Esophagus squamous epithelium (tissue), 5 donors: ENCODE measurements around the gene KDM4C. TPM values are rescaled to one million over a fixed set of nuclear protein-coding genes. Genes with fewer than 3 reads are reported as not detected.

Experiments used
- DNase-seq: peaks from one replicate; lab custom pipeline; 2025; lab: John Stamatoyannopoulos, UW
- H3K27ac ChIP-seq, 4 donors: fragments of 200-600 bp; sonication (generic); one replicate each; pipeline ENCODE4 v1.5.1; 2016 to 2019; ENCODE audit warnings: mild to moderate bottlenecking in 1 of 4
- H3K27me3 ChIP-seq, 4 donors: fragments of 200-600 bp; sonication (generic); 1 replicate in 3 of 4; 2 replicates in 1 of 4; pipeline versions ENCODE4 v1.5.1 to v1.6.0; 2017 to 2021; ENCODE audit warnings: antibody characterized with exemption in 1 of 4
- H3K36me3 ChIP-seq, 3 donors: fragments of 200-600 bp; sonication (generic); one replicate each; pipeline ENCODE4 v1.5.1; 2016 to 2019
- H3K4me1 ChIP-seq, 3 donors: fragments of 200-600 bp; sonication (generic); one replicate each; pipeline ENCODE4 v1.5.1; 2017 to 2019
- H3K4me3 ChIP-seq, 4 donors: fragments of 200-600 bp; sonication (generic); 1 replicate in 3 of 4; 2 replicates in 1 of 4; pipeline ENCODE4 v1.5.1; 2016 to 2019; ENCODE audit warnings: mild to moderate bottlenecking in 2 of 4, moderate library complexity in 1 of 4
- H3K9me3 ChIP-seq, 3 donors: fragments of 200-600 bp; sonication (generic); one replicate each; pipeline ENCODE4 v1.5.1; 2016 to 2019
- CTCF ChIP-seq, 6 experiments: fragments of 450-650 bp in 4 of 6; fragments of 200-600 bp in 2 of 6; sonication (generic) in 2 of 6; IDR thresholded peaks; one replicate each; pipeline ENCODE4 v1.5.1; 2016 to 2019; ENCODE audit warnings: antibody characterized with exemption in 6 of 6, mild to moderate bottlenecking in 4 of 6, moderate library complexity in 4 of 6
- POLR2A ChIP-seq, 4 donors: fragments of 450-650 bp; IDR thresholded peaks; one replicate each; pipeline ENCODE4 v1.6.1; 2017; ENCODE audit warnings: antibody characterized with exemption in 4 of 4, mild to moderate bottlenecking in 4 of 4, moderate library complexity in 3 of 4
- WGBS, 2 donors: methylation state at CpG; one replicate each; pipeline ENCODE4 v1.1.5; 2018; 5-methylcytosine and 5-hydroxymethylcytosine counted together
- intact Hi-C: fragments of 100-400 bp; cut with DNase I; formaldehyde crosslinking; loops from one replicate; pipeline ENCODE4 v1.15.0; 2022
- total RNA-seq, 4 donors: library from RNA; depleted of rRNA; stranded (reverse); fragments of >200 nt; gene quantifications; one replicate each; pipeline ENCODE4 v1.1.0, GENCODE V29; 2016
- donor health status: DM: yes; HTN: yes; CAD: no.

The KDM4C gene
- total RNA-seq, 4 donors from 2014 or later, result 12.5 to 43.9 (median 22.9) TPM

- Histone ChIP-seq H3K4me3 (no peak overlapping the region), H3K4me1 (peaks cover 0 to 25% (median 5%) of the 10 kb centered on the region in 3 donors), H3K27ac (no peak overlapping the region), H3K27me3 (no peaks in the 10 kb centered on the region), H3K9me3 (no peaks in the 10 kb centered on the region), H3K36me3 (peaks cover 0 to 30% (median 0%) of the 10 kb centered on the region in 3 donors)
- intact Hi-C loops, result no loop called here
- TF ChIP-seq POLR2A (IDR thresholded peaks at IDR 0.05), result no peak
- 32% methylated on average over 6 to 7 of the region's 7 CpGs for WGBS, 2 donors
- no peak for DNase-seq
Observed at GRCh38 chr9:6897898-6898302, 140.1 kb downstream of the KDM4C start.

GRCh38 chr9:6899274-6899673 is 141.5 kb downstream of the KDM4C start:
- DNase-seq, result no peak
- H3K27ac ChIP-seq, result no peak overlapping the region
- 0 to 50% methylated on average over 1 of the region's 1 CpG for WGBS, 2 donors
- H3K4me1 ChIP-seq, result peaks cover 0 to 25% (median 5%) of the 10 kb centered on the region in 3 donors
- no peaks in the 10 kb centered on the region for H3K9me3 ChIP-seq
- TF ChIP-seq POLR2A (IDR thresholded peaks at IDR 0.05) (no peak), CTCF (IDR thresholded peaks at IDR 0.05) (no peak)
- H3K36me3 ChIP-seq, result peaks cover 0 to 24% (median 0%) of the 10 kb centered on the region in 3 donors
- H3K27me3 ChIP-seq, result no peaks in the 10 kb centered on the region
- intact Hi-C loops, result no loop called here
- no peak overlapping the region for H3K4me3 ChIP-seq

GRCh38 chr9:6900440-6900883 is 142.7 kb downstream of the KDM4C start:
- Histone ChIP-seq H3K9me3 (no peaks in the 10 kb centered on the region), H3K27ac (no peak overlapping the region), H3K4me3 (no peak overlapping the region), H3K36me3 (peaks cover 0 to 24% (median 0%) of the 10 kb centered on the region in 3 donors), H3K27me3 (no peaks in the 10 kb centered on the region), H3K4me1 (peaks cover 0 to 25% (median 5%) of the 10 kb centered on the region in 3 donors)
- DNase-seq, result no peak
- WGBS, 2 donors, result 92 to 95% methylated on average over 7 of the region's 7 CpGs
- TF ChIP-seq CTCF (IDR thresholded peaks at IDR 0.05) (no peak), POLR2A (IDR thresholded peaks at IDR 0.05) (no peak)
- intact Hi-C loops, result no loop called here

- TF ChIP-seq POLR2A (IDR thresholded peaks at IDR 0.05) (no peak), CTCF (IDR thresholded peaks at IDR 0.05) (no peak)
- intact Hi-C loops, result no loop called here
- 95 to 100% methylated on average over 1 to 2 of the region's 2 CpGs for WGBS, 2 donors
- Histone ChIP-seq H3K9me3 (no peaks in the 10 kb centered on the region), H3K4me3 (no peak overlapping the region), H3K4me1 (peaks cover 0 to 25% (median 5%) of the 10 kb centered on the region in 3 donors), H3K27ac (no peak overlapping the region), H3K36me3 (peaks cover 0 to 24% (median 0%) of the 10 kb centered on the region in 3 donors), H3K27me3 (no peaks in the 10 kb centered on the region)
- no peak for DNase-seq
Observed at GRCh38 chr9:6901180-6901579, 143.4 kb downstream of the KDM4C start.

- Histone ChIP-seq H3K27ac (no peak overlapping the region), H3K36me3 (peaks cover 0 to 24% (median 0%) of the 10 kb centered on the region in 3 donors), H3K4me3 (no peak overlapping the region), H3K27me3 (no peaks in the 10 kb centered on the region), H3K4me1 (peaks cover 0 to 13% (median 5%) of the 10 kb centered on the region in 3 donors), H3K9me3 (no peaks in the 10 kb centered on the region)
- intact Hi-C loops, result no loop called here
- TF ChIP-seq CTCF (IDR thresholded peaks at IDR 0.05), result no peak
- TF ChIP-seq POLR2A (IDR thresholded peaks at IDR 0.05), result no peak
- DNase-seq, result no peak
- 50 to 66% methylated on average over 5 of the region's 5 CpGs for WGBS, 2 donors
Observed at GRCh38 chr9:6902423-6902822, 144.7 kb downstream of the KDM4C start.
